ENCODE data around the gene ZXDC.

ZXDC gene

GRCh38 chr3:126510308-126510910 is 34.7 kb upstream of the ZXDC start:
- peaks cover 13% of the 10 kb centered on the region for H3K4me1 ChIP-seq (ENCODE audit: control insufficient read depth, insufficient read depth, low read length)
- no peak overlapping the region for H3K27ac ChIP-seq (ENCODE audit: insufficient read depth, low read depth, low read length, poor library complexity, severe bottlenecking)
- H3K9me3 ChIP-seq (ENCODE audit: control insufficient read depth, low read length) = no peaks in the 10 kb centered on the region
- H3K36me3 ChIP-seq (ENCODE audit: control insufficient read depth, insufficient read depth, low read length) = no peaks in the 10 kb centered on the region
- H3K4me3 ChIP-seq (ENCODE audit: insufficient read depth, low read depth, low read length) = no peak overlapping the region
- no peaks in the 10 kb centered on the region for H3K27me3 ChIP-seq (ENCODE audit: control insufficient read depth, insufficient read depth, low read length, poor library complexity, severe bottlenecking)
- 93% methylated on average over 22 of the region's 22 CpGs for WGBS, 2 experiments

- no peaks in the 10 kb centered on the region for H3K36me3 ChIP-seq (ENCODE audit: control insufficient read depth, insufficient read depth, low read length)
- no peaks in the 10 kb centered on the region for H3K27me3 ChIP-seq (ENCODE audit: control insufficient read depth, insufficient read depth, low read length, poor library complexity, severe bottlenecking)
- H3K9me3 ChIP-seq (ENCODE audit: control insufficient read depth, low read length) = no peaks in the 10 kb centered on the region
- H3K27ac ChIP-seq (ENCODE audit: insufficient read depth, low read depth, low read length, poor library complexity, severe bottlenecking) = no peak overlapping the region
- H3K4me1 ChIP-seq (ENCODE audit: control insufficient read depth, insufficient read depth, low read length) = peaks cover 10% of the 10 kb centered on the region
- 92 to 93% methylated on average over 18 of the region's 18 CpGs for WGBS, 2 experiments
- no peak overlapping the region for H3K4me3 ChIP-seq (ENCODE audit: insufficient read depth, low read depth, low read length)
Measured at GRCh38 chr3:126509597-126510307, 34.1 kb upstream of the ZXDC start.

GRCh38 chr3:126508564-126508964 is 32.9 kb upstream of the ZXDC start:
- Histone ChIP-seq H3K36me3 (ENCODE audit: control insufficient read depth, insufficient read depth, low read length) (no peaks in the 10 kb centered on the region), H3K4me3 (ENCODE audit: insufficient read depth, low read depth, low read length) (no peak overlapping the region), H3K27me3 (ENCODE audit: control insufficient read depth, insufficient read depth, low read length, poor library complexity, severe bottlenecking) (no peaks in the 10 kb centered on the region), H3K27ac (ENCODE audit: insufficient read depth, low read depth, low read length, poor library complexity, severe bottlenecking) (no peak overlapping the region), H3K4me1 (ENCODE audit: control insufficient read depth, insufficient read depth, low read length) (peaks cover 10% of the 10 kb centered on the region), H3K9me3 (ENCODE audit: control insufficient read depth, low read length) (no peaks in the 10 kb centered on the region)
- WGBS, 2 experiments = 92 to 97% methylated on average over 4 of the region's 4 CpGs

- no peaks in the 10 kb centered on the region for H3K27me3 ChIP-seq (ENCODE audit: control insufficient read depth, insufficient read depth, low read length, poor library complexity, severe bottlenecking)
Measured at GRCh38 chr3:126507886-126508285, 32.2 kb upstream of the ZXDC start.

GRCh38 chr3:126503701-126504100 is 28.0 kb upstream of the ZXDC start:
- Histone ChIP-seq H3K9me3 (ENCODE audit: control insufficient read depth, low read length) (no peaks in the 10 kb centered on the region), H3K36me3 (ENCODE audit: control insufficient read depth, insufficient read depth, low read length) (no peaks in the 10 kb centered on the region), H3K4me1 (ENCODE audit: control insufficient read depth, insufficient read depth, low read length) (peaks cover 11% of the 10 kb centered on the region), H3K27ac (ENCODE audit: insufficient read depth, low read depth, low read length, poor library complexity, severe bottlenecking) (no peak overlapping the region), H3K4me3 (ENCODE audit: insufficient read depth, low read depth, low read length) (no peak overlapping the region), H3K27me3 (ENCODE audit: control insufficient read depth, insufficient read depth, low read length, poor library complexity, severe bottlenecking) (no peaks in the 10 kb centered on the region)
- 93% methylated on average over 10 of the region's 10 CpGs for WGBS, 2 experiments

More at GRCh38 chr3:126507886-126508285, 32.2 kb upstream of the ZXDC start:
- Histone ChIP-seq H3K27ac (ENCODE audit: insufficient read depth, low read depth, low read length, poor library complexity, severe bottlenecking) (no peak overlapping the region), H3K4me1 (ENCODE audit: control insufficient read depth, insufficient read depth, low read length) (peaks cover 10% of the 10 kb centered on the region), H3K4me3 (ENCODE audit: insufficient read depth, low read depth, low read length) (no peak overlapping the region), H3K9me3 (ENCODE audit: control insufficient read depth, low read length) (no peaks in the 10 kb centered on the region), H3K36me3 (ENCODE audit: control insufficient read depth, insufficient read depth, low read length) (no peaks in the 10 kb centered on the region)
- 92 to 93% methylated on average over 9 of the region's 9 CpGs for WGBS, 2 experiments

GRCh38 chr3:126502656-126503055 is 27.0 kb upstream of the ZXDC start:
- Histone ChIP-seq H3K27me3 (ENCODE audit: control insufficient read depth, insufficient read depth, low read length, poor library complexity, severe bottlenecking) (no peaks in the 10 kb centered on the region), H3K27ac (ENCODE audit: insufficient read depth, low read depth, low read length, poor library complexity, severe bottlenecking) (no peak overlapping the region), H3K36me3 (ENCODE audit: control insufficient read depth, insufficient read depth, low read length) (no peaks in the 10 kb centered on the region), H3K4me3 (ENCODE audit: insufficient read depth, low read depth, low read length) (no peak overlapping the region), H3K4me1 (ENCODE audit: control insufficient read depth, insufficient read depth, low read length) (peaks cover 11% of the 10 kb centered on the region), H3K9me3 (ENCODE audit: control insufficient read depth, low read length) (no peaks in the 10 kb centered on the region)
- WGBS, 2 experiments = 86 to 90% methylated on average over 1 of the region's 1 CpG

GRCh38 chr3:126501736-126502135 is 26.0 kb upstream of the ZXDC start:
- Histone ChIP-seq H3K36me3 (ENCODE audit: control insufficient read depth, insufficient read depth, low read length) (no peaks in the 10 kb centered on the region), H3K27me3 (ENCODE audit: control insufficient read depth, insufficient read depth, low read length, poor library complexity, severe bottlenecking) (no peaks in the 10 kb centered on the region), H3K4me3 (ENCODE audit: insufficient read depth, low read depth, low read length) (no peak overlapping the region), H3K4me1 (ENCODE audit: control insufficient read depth, insufficient read depth, low read length) (peaks cover 11% of the 10 kb centered on the region), H3K27ac (ENCODE audit: insufficient read depth, low read depth, low read length, poor library complexity, severe bottlenecking) (no peak overlapping the region), H3K9me3 (ENCODE audit: control insufficient read depth, low read length) (no peaks in the 10 kb centered on the region)
- 68 to 69% methylated on average over 7 of the region's 7 CpGs for WGBS, 2 experiments

GRCh38 chr3:126501054-126501453 is 25.4 kb upstream of the ZXDC start:
- 76 to 84% methylated on average over 5 of the region's 5 CpGs for WGBS, 2 experiments
- Histone ChIP-seq H3K4me3 (ENCODE audit: insufficient read depth, low read depth, low read length) (no peak overlapping the region), H3K36me3 (ENCODE audit: control insufficient read depth, insufficient read depth, low read length) (no peaks in the 10 kb centered on the region), H3K27ac (ENCODE audit: insufficient read depth, low read depth, low read length, poor library complexity, severe bottlenecking) (no peak overlapping the region), H3K4me1 (ENCODE audit: control insufficient read depth, insufficient read depth, low read length) (peaks cover 11% of the 10 kb centered on the region), H3K9me3 (ENCODE audit: control insufficient read depth, low read length) (no peaks in the 10 kb centered on the region), H3K27me3 (ENCODE audit: control insufficient read depth, insufficient read depth, low read length, poor library complexity, severe bottlenecking) (no peaks in the 10 kb centered on the region)

- Histone ChIP-seq H3K27me3 (ENCODE audit: control insufficient read depth, insufficient read depth, low read length, poor library complexity, severe bottlenecking) (no peaks in the 10 kb centered on the region), H3K36me3 (ENCODE audit: control insufficient read depth, insufficient read depth, low read length) (no peaks in the 10 kb centered on the region), H3K4me1 (ENCODE audit: control insufficient read depth, insufficient read depth, low read length) (peaks cover 11% of the 10 kb centered on the region), H3K9me3 (ENCODE audit: control insufficient read depth, low read length) (no peaks in the 10 kb centered on the region), H3K27ac (ENCODE audit: insufficient read depth, low read depth, low read length, poor library complexity, severe bottlenecking) (no peak overlapping the region), H3K4me3 (ENCODE audit: insufficient read depth, low read depth, low read length) (no peak overlapping the region)
- 88 to 90% methylated on average over 7 of the region's 7 CpGs for WGBS, 2 experiments
Measured at GRCh38 chr3:126500016-126500415, 24.3 kb upstream of the ZXDC start.

GRCh38 chr3:126499401-126499800 is 23.7 kb upstream of the ZXDC start:
- Histone ChIP-seq H3K4me3 (ENCODE audit: insufficient read depth, low read depth, low read length) (no peak overlapping the region), H3K36me3 (ENCODE audit: control insufficient read depth, insufficient read depth, low read length) (no peaks in the 10 kb centered on the region), H3K27ac (ENCODE audit: insufficient read depth, low read depth, low read length, poor library complexity, severe bottlenecking) (no peak overlapping the region), H3K27me3 (ENCODE audit: control insufficient read depth, insufficient read depth, low read length, poor library complexity, severe bottlenecking) (no peaks in the 10 kb centered on the region), H3K9me3 (ENCODE audit: control insufficient read depth, low read length) (no peaks in the 10 kb centered on the region), H3K4me1 (ENCODE audit: control insufficient read depth, insufficient read depth, low read length) (peaks cover 11% of the 10 kb centered on the region)
- WGBS, 2 experiments = 89 to 91% methylated on average over 9 of the region's 9 CpGs

All from ectodermal cell (in vitro differentiated cells).